GM23338 (cell line): Measurements from ENCODE around the gene LSM14B. TPM values are rescaled to one million over a fixed set of nuclear protein-coding genes. Genes with fewer than 3 reads are reported as not detected.

Experiments used
- ATAC-seq: fragments of 200-7000 bp; cut with Tn5 transposase; 3 replicates; pipeline ENCODE4 v1.9.1; 2020
- DNase-seq: peaks from one replicate; pipeline ENCODE4 v3.0.0-alpha.2; 2015; ENCODE audit warnings: low spot score
- H2AFZ ChIP-seq: fragments of 200-600 bp; sonication (generic); 2 replicates; pipeline ENCODE4 v1.8.0; 2016; ENCODE audit warnings: antibody characterized with exemption, mild to moderate bottlenecking, moderate library complexity
- H3F3A ChIP-seq: fragments of 200-600 bp; sonication (generic); replicated peaks from 2 replicates; pipeline ENCODE4 v1.8.0; 2017; ENCODE audit warnings: antibody characterized with exemption, mixed run types, low read depth
- H3K27ac ChIP-seq: fragments of 200-600 bp; sonication (generic); 2 replicates; pipeline ENCODE4 v1.6.1; 2016; ENCODE audit warnings: low read depth
- H3K27me3 ChIP-seq: fragments of 200-600 bp; sonication (generic); 2 replicates; pipeline ENCODE4 v1.8.0; 2016; ENCODE audit warnings: mild to moderate bottlenecking, mixed run types, moderate library complexity; ENCODE audit not compliant: insufficient read depth
- H3K36me3 ChIP-seq: fragments of 200-600 bp; sonication (generic); 2 replicates; pipeline ENCODE4 v1.8.0; 2016; ENCODE audit warnings: mild to moderate bottlenecking; ENCODE audit not compliant: insufficient read depth
- H3K4me1 ChIP-seq: fragments of 200-600 bp; sonication (generic); 2 replicates; pipeline ENCODE4 v1.8.0; 2016; ENCODE audit warnings: mild to moderate bottlenecking, moderate library complexity; ENCODE audit not compliant: insufficient read depth
- H3K4me2 ChIP-seq: fragments of 200-600 bp; sonication (generic); 2 replicates; pipeline ENCODE4 v1.7.1; 2017; ENCODE audit warnings: mixed run types
- H3K4me3 ChIP-seq: fragments of 200-600 bp; sonication (generic); 2 replicates; pipeline ENCODE4 v1.6.1; 2016; ENCODE audit warnings: mixed run types
- H3K79me2 ChIP-seq: fragments of 200-600 bp; sonication (generic); replicated peaks from 2 replicates; pipeline ENCODE4 v1.8.0; 2017; ENCODE audit warnings: mild to moderate bottlenecking; ENCODE audit not compliant: insufficient read depth
- H3K9me2 ChIP-seq: fragments of 200-600 bp; sonication (generic); 2 replicates; pipeline ENCODE4 v1.8.0; 2017; ENCODE audit not compliant: insufficient read depth
- H4K20me1 ChIP-seq: fragments of 200-600 bp; sonication (generic); replicated peaks from 2 replicates; pipeline ENCODE4 v1.8.0; 2017; ENCODE audit warnings: mild to moderate bottlenecking; ENCODE audit not compliant: insufficient read depth
- H3K27ac Mint-ChIP-seq: 2 replicates; pipeline ENCODE4 v1.8.0; 2020; ENCODE audit warnings: inconsistent platforms, mild to moderate bottlenecking, moderate library complexity, mixed read lengths
- H3K27me3 Mint-ChIP-seq: 3 replicates; pipeline ENCODE4 v1.8.0; 2022; ENCODE audit warnings: low read depth, mild to moderate bottlenecking, moderate library complexity, mixed read lengths, inconsistent platforms; ENCODE audit not compliant: insufficient read depth, poor library complexity
- H3K36me3 Mint-ChIP-seq: 3 replicates; pipeline ENCODE4 v1.8.0; 2021; ENCODE audit warnings: low read depth, mild to moderate bottlenecking, inconsistent platforms, moderate library complexity, mixed read lengths
- H3K4me1 Mint-ChIP-seq: 3 replicates; pipeline ENCODE4 v1.8.0; 2020; ENCODE audit warnings: mild to moderate bottlenecking, inconsistent platforms, mixed read lengths
- H3K4me3 Mint-ChIP-seq: 3 replicates; pipeline ENCODE4 v1.8.0; 2021; ENCODE audit warnings: moderate library complexity, mild to moderate bottlenecking, inconsistent platforms, mixed read lengths
- H3K9me3 Mint-ChIP-seq: 3 replicates; pipeline ENCODE4 v1.8.0; 2020; ENCODE audit warnings: moderate library complexity, mild to moderate bottlenecking, inconsistent platforms, mixed read lengths
- CREB1 ChIP-seq: fragments of 250-450 bp; sonication (Bioruptor Pico); IDR thresholded peaks from 2 replicates; pipeline ENCODE4 v1.5.0; 2020; ENCODE audit warnings: low read depth, mild to moderate bottlenecking, moderate library complexity
- EZH2 ChIP-seq: fragments of 200-600 bp; sonication (generic); IDR thresholded peaks from one replicate; pipeline ENCODE4 v1.8.0; 2017; ENCODE audit warnings: antibody characterized with exemption, mild to moderate bottlenecking, low read depth; ENCODE audit not compliant: unreplicated experiment
- EZH2phosphoT487 ChIP-seq: fragments of 200-600 bp; sonication (generic); IDR thresholded peaks from one replicate; pipeline ENCODE4 v1.8.1; 2018; ENCODE audit warnings: antibody characterized with exemption; ENCODE audit not compliant: unreplicated experiment
- POLR2AphosphoS5 ChIP-seq: IDR thresholded peaks from 2 replicates; pipeline ENCODE4 v1.6.1; 2016; ENCODE audit warnings: antibody characterized with exemption, low read depth
- STAT1 ChIP-seq: IDR thresholded peaks from one replicate; pipeline ENCODE4 v1.6.1; 2016; ENCODE audit warnings: antibody characterized with exemption; ENCODE audit not compliant: unreplicated experiment
- ZNF331 ChIP-seq: fragments of 250-450 bp; sonication (Bioruptor Pico); IDR thresholded peaks from 2 replicates; pipeline ENCODE4 v1.5.0; 2020; ENCODE audit warnings: low read depth, mild to moderate bottlenecking, moderate library complexity
- polyA plus RNA-seq: library from polyadenylated mRNA; unstranded; fragments of >200 nt; fragmentation: Nextera tagmentation; extraction: Ambion mirVana; gene quantifications from 2 replicates; pipeline ENCODE4 v1.2.1, GENCODE V29; 2016
- total RNA-seq: library from RNA; depleted of rRNA; stranded (reverse); fragments of >200 nt; shearing (Covaris generic); gene quantifications from 2 replicates; pipeline ENCODE4 v1.2.3, GENCODE V29; 2014
- TF ChIP-seq, protein P1 (sequence below): IDR thresholded peaks from one replicate; pipeline ENCODE4 v1.6.1; 2018; ENCODE audit warnings: antibody characterized with exemption; ENCODE audit not compliant: unreplicated experiment
- TF ChIP-seq, protein P2 (sequence below): fragments of 250-450 bp; sonication (Bioruptor Pico); IDR thresholded peaks from 2 replicates; pipeline ENCODE4 v1.5.0; 2020; ENCODE audit warnings: mild to moderate bottlenecking, moderate library complexity
- TF ChIP-seq, protein P3 (sequence below): IDR thresholded peaks from 2 replicates; pipeline ENCODE4 v1.6.1; 2016; ENCODE audit warnings: antibody characterized with exemption

The LSM14B gene
- total and polyA plus RNA-seq, 2 experiments from 2014 or later = 9.6 to 55.7 TPM

DNA sequence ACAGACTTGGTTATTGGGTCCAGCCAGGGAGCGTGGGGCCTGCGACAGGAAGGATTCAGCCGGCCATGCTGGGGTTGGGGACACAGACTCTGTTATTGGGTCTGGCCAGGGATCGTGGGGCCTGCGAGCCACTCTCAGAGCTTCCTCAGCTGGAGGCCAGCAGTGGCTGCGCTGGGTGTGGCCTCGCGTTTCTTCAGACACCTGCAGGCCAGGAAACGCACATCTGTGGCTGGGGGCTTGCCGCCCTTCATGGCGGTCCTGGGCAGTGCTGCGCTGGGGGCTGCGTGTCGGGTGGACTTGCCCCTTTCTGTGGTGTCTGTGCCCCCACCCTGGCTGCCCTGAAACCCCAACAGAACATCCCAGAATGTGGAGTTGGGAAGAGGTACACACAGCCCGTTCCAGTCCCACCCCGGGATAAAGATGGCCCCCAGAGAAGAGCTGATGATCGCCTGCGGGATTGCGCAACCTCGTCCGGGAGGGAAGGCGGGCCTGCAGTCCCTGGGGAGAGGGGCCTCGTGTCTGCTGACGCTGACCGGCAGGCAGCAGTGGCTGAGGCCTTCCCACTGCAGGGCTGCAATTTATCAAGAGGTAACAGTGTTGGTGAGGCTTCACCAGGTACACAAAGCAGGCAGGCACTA is 43.6 kb downstream of the LSM14B start:
- no peak overlapping the region for H3K4me2 ChIP-seq
- H3K4me3 ChIP-seq = no peak overlapping the region
- H3K9me2 ChIP-seq = no peaks in the 10 kb centered on the region
- no peak for DNase-seq
- H3K79me2 ChIP-seq = no peaks in the 10 kb centered on the region
- no peaks in the 10 kb centered on the region; the same call in 1 of the 2 replicates for H4K20me1 ChIP-seq
- Mint-ChIP-seq H3K27me3 (peaks cover 13% of the 10 kb centered on the region), H3K4me3 (no peak overlapping the region), H3K36me3 (peaks cover 46% of the 10 kb centered on the region), H3K9me3 (no peaks in the 10 kb centered on the region), H3K27ac (no peak overlapping the region), H3K4me1 (no peaks in the 10 kb centered on the region)
- no peak for TF ChIP-seq POLR2AphosphoS5
- TF ChIP-seq, protein P1, sequence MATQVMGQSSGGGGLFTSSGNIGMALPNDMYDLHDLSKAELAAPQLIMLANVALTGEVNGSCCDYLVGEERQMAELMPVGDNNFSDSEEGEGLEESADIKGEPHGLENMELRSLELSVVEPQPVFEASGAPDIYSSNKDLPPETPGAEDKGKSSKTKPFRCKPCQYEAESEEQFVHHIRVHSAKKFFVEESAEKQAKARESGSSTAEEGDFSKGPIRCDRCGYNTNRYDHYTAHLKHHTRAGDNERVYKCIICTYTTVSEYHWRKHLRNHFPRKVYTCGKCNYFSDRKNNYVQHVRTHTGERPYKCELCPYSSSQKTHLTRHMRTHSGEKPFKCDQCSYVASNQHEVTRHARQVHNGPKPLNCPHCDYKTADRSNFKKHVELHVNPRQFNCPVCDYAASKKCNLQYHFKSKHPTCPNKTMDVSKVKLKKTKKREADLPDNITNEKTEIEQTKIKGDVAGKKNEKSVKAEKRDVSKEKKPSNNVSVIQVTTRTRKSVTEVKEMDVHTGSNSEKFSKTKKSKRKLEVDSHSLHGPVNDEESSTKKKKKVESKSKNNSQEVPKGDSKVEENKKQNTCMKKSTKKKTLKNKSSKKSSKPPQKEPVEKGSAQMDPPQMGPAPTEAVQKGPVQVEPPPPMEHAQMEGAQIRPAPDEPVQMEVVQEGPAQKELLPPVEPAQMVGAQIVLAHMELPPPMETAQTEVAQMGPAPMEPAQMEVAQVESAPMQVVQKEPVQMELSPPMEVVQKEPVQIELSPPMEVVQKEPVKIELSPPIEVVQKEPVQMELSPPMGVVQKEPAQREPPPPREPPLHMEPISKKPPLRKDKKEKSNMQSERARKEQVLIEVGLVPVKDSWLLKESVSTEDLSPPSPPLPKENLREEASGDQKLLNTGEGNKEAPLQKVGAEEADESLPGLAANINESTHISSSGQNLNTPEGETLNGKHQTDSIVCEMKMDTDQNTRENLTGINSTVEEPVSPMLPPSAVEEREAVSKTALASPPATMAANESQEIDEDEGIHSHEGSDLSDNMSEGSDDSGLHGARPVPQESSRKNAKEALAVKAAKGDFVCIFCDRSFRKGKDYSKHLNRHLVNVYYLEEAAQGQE = no peak
- TF ChIP-seq ZNF331 (CRISPR knock-in tag) = no peak
- TF ChIP-seq STAT1 = no peak
- TF ChIP-seq EZH2phosphoT487 = no peak
- ATAC-seq = no peak
- H3K36me3 ChIP-seq = peaks cover 26% of the 10 kb centered on the region
- H3F3A ChIP-seq = no peaks in the 10 kb centered on the region
- H2AFZ ChIP-seq = no peak overlapping the region
- H3K4me1 ChIP-seq = no peaks in the 10 kb centered on the region
- no peak overlapping the region for H3K27ac ChIP-seq
- H3K27me3 ChIP-seq = no peaks in the 10 kb centered on the region

DNA sequence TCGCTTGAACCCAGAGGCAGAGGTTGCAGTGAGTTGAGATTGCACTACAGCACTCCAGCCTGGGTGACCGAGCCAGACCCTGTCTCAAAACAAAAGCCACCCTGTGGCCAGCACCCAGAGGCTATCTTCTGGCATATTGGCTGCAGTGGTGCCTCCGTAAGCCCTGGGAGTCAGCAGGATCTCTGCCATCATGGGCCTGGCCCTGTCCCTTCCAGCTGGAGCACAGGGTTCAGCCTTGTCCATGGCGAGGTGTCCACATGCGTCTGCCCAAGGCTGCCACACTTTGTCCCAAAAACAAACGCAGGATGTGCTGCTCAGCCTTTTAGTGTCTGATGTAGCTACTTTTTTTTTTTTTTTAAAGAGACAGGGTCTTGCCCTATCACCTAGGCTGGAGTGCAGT is 45.2 kb downstream of the LSM14B start:
- no peak for DNase-seq
- no peak overlapping the region for H3K4me3 ChIP-seq
- TF ChIP-seq CREB1 (CRISPR knock-in tag) = no peak
- no peak for TF ChIP-seq EZH2
- no peak for TF ChIP-seq ZNF331 (CRISPR knock-in tag)
- TF ChIP-seq, protein P2, sequence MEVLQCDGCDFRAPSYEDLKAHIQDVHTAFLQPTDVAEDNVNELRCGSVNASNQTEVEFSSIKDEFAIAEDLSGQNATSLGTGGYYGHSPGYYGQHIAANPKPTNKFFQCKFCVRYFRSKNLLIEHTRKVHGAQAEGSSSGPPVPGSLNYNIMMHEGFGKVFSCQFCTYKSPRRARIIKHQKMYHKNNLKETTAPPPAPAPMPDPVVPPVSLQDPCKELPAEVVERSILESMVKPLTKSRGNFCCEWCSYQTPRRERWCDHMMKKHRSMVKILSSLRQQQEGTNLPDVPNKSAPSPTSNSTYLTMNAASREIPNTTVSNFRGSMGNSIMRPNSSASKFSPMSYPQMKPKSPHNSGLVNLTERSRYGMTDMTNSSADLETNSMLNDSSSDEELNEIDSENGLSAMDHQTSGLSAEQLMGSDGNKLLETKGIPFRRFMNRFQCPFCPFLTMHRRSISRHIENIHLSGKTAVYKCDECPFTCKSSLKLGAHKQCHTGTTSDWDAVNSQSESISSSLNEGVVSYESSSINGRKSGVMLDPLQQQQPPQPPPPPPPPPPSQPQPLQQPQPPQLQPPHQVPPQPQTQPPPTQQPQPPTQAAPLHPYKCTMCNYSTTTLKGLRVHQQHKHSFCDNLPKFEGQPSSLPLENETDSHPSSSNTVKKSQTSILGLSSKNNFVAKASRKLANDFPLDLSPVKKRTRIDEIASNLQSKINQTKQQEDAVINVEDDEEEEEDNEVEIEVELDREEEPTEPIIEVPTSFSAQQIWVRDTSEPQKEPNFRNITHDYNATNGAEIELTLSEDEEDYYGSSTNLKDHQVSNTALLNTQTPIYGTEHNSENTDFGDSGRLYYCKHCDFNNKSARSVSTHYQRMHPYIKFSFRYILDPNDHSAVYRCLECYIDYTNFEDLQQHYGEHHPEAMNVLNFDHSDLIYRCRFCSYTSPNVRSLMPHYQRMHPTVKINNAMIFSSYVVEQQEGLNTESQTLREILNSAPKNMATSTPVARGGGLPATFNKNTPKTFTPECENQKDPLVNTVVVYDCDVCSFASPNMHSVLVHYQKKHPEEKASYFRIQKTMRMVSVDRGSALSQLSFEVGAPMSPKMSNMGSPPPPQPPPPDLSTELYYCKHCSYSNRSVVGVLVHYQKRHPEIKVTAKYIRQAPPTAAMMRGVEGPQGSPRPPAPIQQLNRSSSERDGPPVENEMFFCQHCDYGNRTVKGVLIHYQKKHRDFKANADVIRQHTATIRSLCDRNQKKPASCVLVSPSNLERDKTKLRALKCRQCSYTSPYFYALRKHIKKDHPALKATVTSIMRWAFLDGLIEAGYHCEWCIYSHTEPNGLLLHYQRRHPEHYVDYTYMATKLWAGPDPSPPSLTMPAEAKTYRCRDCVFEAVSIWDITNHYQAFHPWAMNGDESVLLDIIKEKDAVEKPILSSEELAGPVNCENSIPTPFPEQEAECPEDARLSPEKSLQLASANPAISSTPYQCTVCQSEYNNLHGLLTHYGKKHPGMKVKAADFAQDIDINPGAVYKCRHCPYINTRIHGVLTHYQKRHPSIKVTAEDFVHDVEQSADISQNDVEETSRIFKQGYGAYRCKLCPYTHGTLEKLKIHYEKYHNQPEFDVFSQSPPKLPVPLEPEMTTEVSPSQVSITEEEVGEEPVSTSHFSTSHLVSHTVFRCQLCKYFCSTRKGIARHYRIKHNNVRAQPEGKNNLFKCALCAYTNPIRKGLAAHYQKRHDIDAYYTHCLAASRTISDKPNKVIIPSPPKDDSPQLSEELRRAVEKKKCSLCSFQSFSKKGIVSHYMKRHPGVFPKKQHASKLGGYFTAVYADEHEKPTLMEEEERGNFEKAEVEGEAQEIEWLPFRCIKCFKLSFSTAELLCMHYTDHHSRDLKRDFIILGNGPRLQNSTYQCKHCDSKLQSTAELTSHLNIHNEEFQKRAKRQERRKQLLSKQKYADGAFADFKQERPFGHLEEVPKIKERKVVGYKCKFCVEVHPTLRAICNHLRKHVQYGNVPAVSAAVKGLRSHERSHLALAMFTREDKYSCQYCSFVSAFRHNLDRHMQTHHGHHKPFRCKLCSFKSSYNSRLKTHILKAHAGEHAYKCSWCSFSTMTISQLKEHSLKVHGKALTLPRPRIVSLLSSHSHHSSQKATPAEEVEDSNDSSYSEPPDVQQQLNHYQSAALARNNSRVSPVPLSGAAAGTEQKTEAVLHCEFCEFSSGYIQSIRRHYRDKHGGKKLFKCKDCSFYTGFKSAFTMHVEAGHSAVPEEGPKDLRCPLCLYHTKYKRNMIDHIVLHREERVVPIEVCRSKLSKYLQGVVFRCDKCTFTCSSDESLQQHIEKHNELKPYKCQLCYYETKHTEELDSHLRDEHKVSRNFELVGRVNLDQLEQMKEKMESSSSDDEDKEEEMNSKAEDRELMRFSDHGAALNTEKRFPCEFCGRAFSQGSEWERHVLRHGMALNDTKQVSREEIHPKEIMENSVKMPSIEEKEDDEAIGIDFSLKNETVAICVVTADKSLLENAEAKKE = no peak
- TF ChIP-seq EZH2phosphoT487 = no peak
- TF ChIP-seq, protein P3, sequence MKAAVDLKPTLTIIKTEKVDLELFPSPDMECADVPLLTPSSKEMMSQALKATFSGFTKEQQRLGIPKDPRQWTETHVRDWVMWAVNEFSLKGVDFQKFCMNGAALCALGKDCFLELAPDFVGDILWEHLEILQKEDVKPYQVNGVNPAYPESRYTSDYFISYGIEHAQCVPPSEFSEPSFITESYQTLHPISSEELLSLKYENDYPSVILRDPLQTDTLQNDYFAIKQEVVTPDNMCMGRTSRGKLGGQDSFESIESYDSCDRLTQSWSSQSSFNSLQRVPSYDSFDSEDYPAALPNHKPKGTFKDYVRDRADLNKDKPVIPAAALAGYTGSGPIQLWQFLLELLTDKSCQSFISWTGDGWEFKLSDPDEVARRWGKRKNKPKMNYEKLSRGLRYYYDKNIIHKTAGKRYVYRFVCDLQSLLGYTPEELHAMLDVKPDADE = no peak

More for the DNA sequence above, 45.2 kb downstream of the LSM14B start:
- Mint-ChIP-seq H3K9me3 (no peaks in the 10 kb centered on the region), H3K27ac (no peak overlapping the region), H3K27me3 (peaks cover 15% of the 10 kb centered on the region), H3K4me1 (no peaks in the 10 kb centered on the region), H3K36me3 (peaks cover 37% of the 10 kb centered on the region), H3K4me3 (no peak overlapping the region)
- H4K20me1 ChIP-seq = no peaks in the 10 kb centered on the region; the same call in 1 of the 2 replicates
- no peak overlapping the region for H3K27ac ChIP-seq
- no peaks in the 10 kb centered on the region for H3K79me2 ChIP-seq
- no peak overlapping the region for H3K4me2 ChIP-seq
- H3K9me2 ChIP-seq = no peaks in the 10 kb centered on the region
- peaks cover 20% of the 10 kb centered on the region for H3K36me3 ChIP-seq
- H3K27me3 ChIP-seq = no peaks in the 10 kb centered on the region
- no peak for ATAC-seq
- no peaks in the 10 kb centered on the region for H3F3A ChIP-seq
- no peak overlapping the region for H2AFZ ChIP-seq
- no peaks in the 10 kb centered on the region for H3K4me1 ChIP-seq
